RPMI7951 (cell line): ENCODE measurements around the gene ARHGAP15. TPM values are rescaled to one million over a fixed set of nuclear protein-coding genes. Genes with fewer than 3 reads are reported as not detected.

ENCODE experiments used
- DNase-seq: peaks from one replicate; pipeline ENCODE4 v3.0.0-alpha.2; 2012; ENCODE audit warnings: low read depth
- total RNA-seq: library from RNA; depleted of rRNA; stranded (reverse); fragments of >200 nt; shearing (Covaris generic); gene quantifications from 2 replicates; pipeline ENCODE4 v1.2.3, GENCODE V29; 2014

ARHGAP15 gene
- total RNA-seq, 1 experiment from 2014 or later, result 1.9 TPM

- no peak for DNase-seq
Measured at GRCh38 chr2:143481733-143482132, 352.5 kb downstream of the ARHGAP15 start.

DNA sequence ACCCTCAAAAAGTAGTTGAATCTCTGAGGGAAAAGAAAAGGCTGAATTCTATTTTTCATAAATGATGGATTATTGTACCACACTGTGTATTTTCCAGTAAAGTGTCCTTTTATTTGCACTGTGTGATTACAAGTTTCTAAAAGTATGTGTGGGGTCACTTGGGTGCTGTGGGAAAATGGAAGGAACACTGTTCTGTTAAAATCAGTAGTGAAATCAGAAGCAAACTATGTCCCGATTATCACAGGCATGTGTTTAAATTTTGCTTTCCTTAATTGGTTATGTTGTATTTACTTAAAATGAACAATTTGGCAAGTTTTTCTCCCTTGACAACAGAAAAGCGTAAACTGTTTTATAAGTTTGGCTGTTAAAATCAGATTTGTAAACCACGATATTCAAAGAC is 353.1 kb downstream of the ARHGAP15 start:
- DNase-seq, result no peak

- DNase-seq, result no peak
Measured at GRCh38 chr2:143482771-143483170, 353.6 kb downstream of the ARHGAP15 start.

GRCh38 chr2:143486976-143487375 is 357.8 kb downstream of the ARHGAP15 start:
- DNase-seq, result no peak

- DNase-seq, result peak; percentile 45
Measured at GRCh38 chr2:143489145-143489544, 359.9 kb downstream of the ARHGAP15 start.

- DNase-seq, result no peak
Measured at GRCh38 chr2:143491131-143491530, 361.9 kb downstream of the ARHGAP15 start.

DNA sequence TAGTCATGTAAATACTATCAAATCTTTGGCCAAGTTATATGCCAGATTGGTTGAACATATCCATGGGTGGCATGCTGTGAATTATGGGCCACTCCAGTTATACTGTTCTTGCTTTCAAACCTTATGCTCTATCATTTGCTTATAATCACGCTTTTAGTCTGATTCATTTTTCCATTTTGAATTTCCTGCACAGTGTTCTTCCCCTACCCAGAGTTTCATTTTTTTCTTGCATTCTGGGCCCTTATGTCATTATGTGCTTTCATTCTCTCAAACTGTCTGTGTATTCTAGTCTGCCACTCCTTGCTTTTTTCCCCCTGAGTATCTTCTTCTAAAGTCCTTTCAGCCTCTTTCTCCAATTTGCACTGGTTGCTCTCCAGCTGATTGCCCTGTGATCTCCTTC is 364.1 kb downstream of the ARHGAP15 start:
- no peak for DNase-seq

GRCh38 chr2:143497726-143498125 is 368.5 kb downstream of the ARHGAP15 start:
- no peak for DNase-seq

- no peak for DNase-seq
Measured at GRCh38 chr2:143498496-143498895, 369.3 kb downstream of the ARHGAP15 start.

- DNase-seq, result no peak
Measured at GRCh38 chr2:143499061-143499460, 369.8 kb downstream of the ARHGAP15 start.

GRCh38 chr2:143501106-143501676 is 372.0 kb downstream of the ARHGAP15 start:
- DNase-seq, result no peak

DNA sequence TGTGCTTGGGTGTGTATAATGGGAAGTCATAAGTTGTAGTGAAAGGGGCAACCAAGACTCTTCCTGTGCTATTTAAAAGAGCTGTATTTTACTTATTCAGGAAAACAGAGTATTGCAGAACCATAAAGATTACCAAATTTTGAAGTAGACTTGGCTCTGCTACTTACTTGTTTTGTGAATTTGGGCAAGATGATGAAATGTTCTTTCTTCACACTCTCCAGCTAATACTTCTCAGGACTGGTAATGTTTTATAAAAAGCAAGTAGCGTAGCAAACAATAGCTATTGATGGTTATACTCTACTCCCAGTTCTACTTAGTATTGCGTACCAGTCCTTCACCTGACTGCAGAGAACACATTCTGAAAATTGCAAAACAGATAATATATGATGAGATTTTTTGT is 374.1 kb downstream of the ARHGAP15 start:
- DNase-seq, result no peak

GRCh38 chr2:143504397-143504796 is 375.2 kb downstream of the ARHGAP15 start:
- no peak for DNase-seq

DNA sequence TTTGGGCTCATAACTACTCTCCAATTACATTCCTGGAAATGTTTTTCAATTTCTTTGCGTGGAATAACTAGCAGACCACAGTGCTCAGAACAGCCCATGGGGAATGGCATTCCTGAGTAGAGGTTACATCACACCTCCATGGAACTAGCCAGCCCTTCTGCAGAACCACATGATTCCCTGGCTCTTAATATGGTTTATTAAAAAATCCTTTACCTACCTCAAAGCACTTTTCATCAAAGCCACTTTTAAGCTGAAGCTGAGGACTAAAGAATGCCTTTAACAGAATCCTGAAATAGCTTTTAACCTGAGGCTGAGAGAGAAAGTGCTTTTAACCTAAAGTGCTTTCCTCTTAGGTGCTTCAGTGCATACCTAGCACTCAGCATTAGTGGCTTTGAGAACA is 376.3 kb downstream of the ARHGAP15 start:
- no peak for DNase-seq

DNA sequence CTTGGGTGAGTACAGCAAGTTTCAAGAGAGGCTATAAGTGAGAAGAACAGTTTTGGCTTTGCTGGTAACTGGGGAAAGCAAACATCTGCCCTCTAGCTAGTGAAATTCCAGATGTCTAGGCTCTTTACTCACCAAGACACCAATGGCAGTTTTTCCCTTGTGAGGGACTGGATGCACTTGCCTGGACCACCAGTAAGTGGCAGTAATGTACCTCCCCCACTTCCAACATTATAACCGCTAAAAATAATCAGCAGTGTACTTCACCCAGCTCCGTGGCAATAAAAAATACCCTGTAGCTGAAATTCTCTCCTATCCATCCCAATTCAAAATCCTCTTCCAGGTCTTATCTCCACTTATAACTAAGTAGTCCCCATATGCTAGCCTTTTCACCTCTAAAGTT is 383.9 kb downstream of the ARHGAP15 start:
- peak; percentile 55 for DNase-seq

DNA sequence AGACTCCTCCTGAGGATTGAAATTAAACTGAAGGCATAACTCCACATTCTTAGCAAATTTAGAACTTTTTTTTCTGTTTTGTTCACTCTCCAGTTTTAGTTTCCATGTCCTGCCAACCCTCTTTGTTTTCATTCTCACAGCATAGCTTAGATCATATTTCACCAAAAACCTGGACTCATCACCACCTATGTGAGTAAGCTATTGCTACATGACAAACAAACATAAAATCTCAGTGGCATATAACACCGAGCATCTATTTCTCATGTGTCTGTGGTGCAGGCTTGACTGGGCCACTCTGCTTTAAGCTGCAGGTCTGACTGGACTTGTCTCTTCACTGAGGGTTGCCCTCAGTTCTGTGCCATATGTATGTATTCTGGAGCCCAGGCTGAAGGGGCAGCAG is 385.2 kb downstream of the ARHGAP15 start:
- DNase-seq, result no peak

DNA sequence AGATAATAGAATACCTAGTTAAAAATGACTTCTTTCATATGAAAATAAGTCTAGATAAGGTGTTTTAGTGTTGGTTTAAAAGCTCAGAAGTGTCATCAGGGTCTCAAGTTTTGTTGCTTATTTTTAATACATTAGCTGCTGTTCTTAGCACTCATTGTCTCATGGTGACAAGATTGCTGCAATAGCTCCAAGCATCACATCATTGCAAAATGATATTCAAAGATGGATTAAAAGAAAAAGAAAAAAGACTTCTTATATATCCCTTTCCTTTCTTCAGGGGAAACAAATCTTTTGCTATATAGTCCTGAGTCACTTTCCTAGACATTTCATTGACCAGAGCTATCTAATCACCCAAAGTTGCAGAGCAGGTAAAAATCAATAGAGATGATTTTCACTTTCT is 386.1 kb downstream of the ARHGAP15 start:
- no peak for DNase-seq

DNA sequence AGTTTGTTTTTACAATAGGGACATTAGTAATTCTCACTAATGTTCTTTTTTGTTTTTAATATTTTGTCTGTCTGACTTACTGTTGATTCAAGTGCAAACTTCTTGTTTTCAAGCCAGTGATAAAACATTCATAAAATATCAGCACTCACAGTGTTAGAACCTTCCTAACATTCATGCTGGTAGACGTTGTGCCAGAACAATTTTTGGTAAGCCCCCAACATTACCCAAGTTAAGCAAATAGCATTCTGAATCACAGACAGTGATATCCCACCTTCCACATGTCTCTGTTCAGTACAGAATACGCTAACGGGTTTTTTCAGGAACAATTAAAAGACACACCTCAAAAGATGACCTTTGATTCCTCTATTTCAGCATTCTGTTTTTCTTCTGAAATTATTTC is 390.3 kb downstream of the ARHGAP15 start:
- DNase-seq, result no peak

DNA sequence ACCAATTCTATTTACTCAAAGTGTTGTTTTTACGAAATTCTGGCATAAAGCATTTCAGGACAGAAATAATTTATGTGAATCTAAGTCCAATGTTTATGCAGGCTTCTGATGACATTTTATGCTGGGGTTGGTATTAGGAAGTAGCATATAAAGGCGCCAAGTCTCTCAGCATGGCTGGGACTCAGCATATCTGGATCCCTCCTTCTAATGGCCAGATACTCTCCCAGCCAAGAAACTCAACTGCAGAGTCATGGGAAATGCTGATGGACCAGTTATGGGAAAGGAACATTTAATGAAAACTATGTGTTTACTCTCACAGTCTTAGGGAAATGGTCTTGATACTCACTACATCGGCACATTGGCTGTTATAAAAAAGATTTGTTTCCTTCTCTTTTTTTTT is 392.2 kb downstream of the ARHGAP15 start:
- no peak for DNase-seq

DNA sequence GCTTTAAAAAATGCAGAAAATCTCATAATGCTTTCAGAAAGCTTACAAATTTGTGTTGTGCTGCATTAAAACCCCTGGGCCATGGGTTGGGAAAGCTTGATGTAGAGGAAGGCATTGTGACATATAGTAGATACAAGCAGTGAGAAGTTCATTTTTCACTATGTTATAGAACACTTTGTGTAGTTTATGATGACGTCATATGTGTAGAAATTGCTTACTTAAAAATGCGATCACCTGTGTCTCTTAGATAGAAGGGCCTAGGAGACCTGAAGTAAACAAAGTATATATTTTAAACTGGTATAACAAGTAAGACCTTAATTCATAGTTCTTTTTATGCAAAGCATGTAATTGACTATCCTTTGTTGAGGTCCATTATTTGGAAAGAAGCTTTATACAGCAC is 393.5 kb downstream of the ARHGAP15 start:
- DNase-seq, result no peak

DNA sequence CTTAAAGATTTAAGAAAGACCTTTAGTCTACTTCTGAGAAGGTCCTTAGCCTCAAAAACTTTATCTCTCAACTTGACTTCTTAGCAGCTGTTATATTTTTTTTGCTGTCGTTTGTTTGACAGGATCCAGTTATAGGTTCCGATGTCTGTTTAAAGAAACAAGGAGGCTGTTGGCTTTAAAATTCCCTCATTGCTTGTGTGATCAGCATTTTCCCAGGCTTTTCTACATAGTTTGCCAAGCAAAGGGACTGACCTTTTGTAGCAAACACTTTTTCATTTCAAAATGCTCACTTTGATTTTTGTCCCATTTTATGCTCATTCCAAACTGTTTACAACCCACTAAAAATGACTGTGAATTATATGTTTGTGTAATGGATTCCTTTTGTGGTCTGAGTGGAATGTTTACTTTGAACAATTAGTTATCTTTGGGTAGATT is 394.9 kb downstream of the ARHGAP15 start:
- DNase-seq, result no peak

GRCh38 chr2:143524559-143525401 is 395.6 kb downstream of the ARHGAP15 start:
- no peak for DNase-seq

DNA sequence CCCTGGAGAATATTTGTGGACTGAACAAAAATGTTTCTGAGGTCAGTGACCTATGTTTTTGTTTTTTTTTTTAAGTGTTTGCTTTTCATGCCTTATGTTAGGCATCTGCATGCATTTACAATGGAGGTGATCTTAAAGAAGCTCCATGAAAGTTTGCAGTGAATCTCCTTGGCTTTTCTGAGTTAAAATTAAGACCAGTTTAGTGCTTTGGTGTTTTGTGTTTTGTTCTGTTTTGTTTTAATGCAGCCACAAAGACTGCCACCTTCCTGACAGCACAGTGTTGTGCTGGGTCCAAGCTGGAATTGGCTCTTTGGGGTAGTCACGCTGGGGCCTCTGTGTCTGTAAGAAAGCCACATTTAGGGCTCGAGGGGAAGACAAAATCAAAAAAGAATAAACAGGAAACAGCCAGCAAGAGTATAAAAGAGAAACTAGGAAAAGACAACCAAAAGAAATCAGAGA is 396.2 kb downstream of the ARHGAP15 start:
- no peak for DNase-seq
